ENCODE data around the gene PCNX1. TPM values are rescaled to one million over a fixed set of nuclear protein-coding genes. Genes with fewer than 3 reads are reported as not detected.

Gene PCNX1
- polyA plus RNA-seq, 3 donors, result 7.3 to 26.7 (median 8.1) TPM

- Mint-ChIP-seq H3K4me3 (peak overlapping the region; percentile 88 to 96), H3K4me1 (peaks cover 44% of the 10 kb centered on the region), H3K9me3 (peaks cover 0 to 2% (median 0%) of the 10 kb centered on the region in 7 donors), H3K36me3 (peaks cover 0 to 4% of the 10 kb centered on the region in 2 donors), H3K27me3 (ENCODE audit: low read depth in 3 of 3) (peaks cover 0 to 2% (median 0%) of the 10 kb centered on the region in 3 donors), H3K27ac (peak overlapping the region; percentile 82 to 94 (median 91))
- Histone ChIP-seq H3K79me2 (ENCODE audit: insufficient read depth, low read length) (peaks cover 51% of the 10 kb centered on the region), H3K4me1 (ENCODE audit: control insufficient read depth in 1 of 2, insufficient read depth in 2 of 2, low read length in 2 of 2) (peaks cover 34 to 42% of the 10 kb centered on the region in 2 donors), H3K27me3 (ENCODE audit: control insufficient read depth in 2 of 2, insufficient read depth in 2 of 2, low read length in 2 of 2) (no peaks in the 10 kb centered on the region), H3K36me3 (replicated peaks in 1 of 2; ENCODE audit: control insufficient read depth in 1 of 2, insufficient read depth in 2 of 2, low read length in 2 of 2) (no peaks in the 10 kb centered on the region), H3K27ac (ENCODE audit: low read depth in 1 of 2, low read length in 2 of 2) (peak overlapping the region; percentile 83 to 90), H3K4me3 (replicated peaks in 1 of 3; ENCODE audit: low read depth in 2 of 3, low read length in 3 of 3) (peak overlapping the region; percentile 80 to 87 (median 84)), H3K4me2 (replicated peaks; ENCODE audit: extremely low read depth, low read length, poor library complexity, severe bottlenecking) (peak overlapping the region; percentile 75), H4K20me1 (ENCODE audit: insufficient read depth, low read length) (peaks cover 28% of the 10 kb centered on the region), H2AFZ (ENCODE audit: insufficient read depth, low read depth, low read length, poor library complexity, severe bottlenecking) (peak overlapping the region; percentile 89), H3K9ac (ENCODE audit: insufficient read depth, low read length, poor library complexity, severe bottlenecking) (peak overlapping the region; percentile 89), H3K9me3 (replicated peaks in 1 of 2; ENCODE audit: control insufficient read depth in 1 of 2, insufficient read depth in 1 of 2, low read length in 2 of 2) (no peaks in the 10 kb centered on the region)
- intact Hi-C loops (cut with micrococcal nuclease), result loop anchor here (5.0 to 10.0 kb wide), 4 partner anchors 34 to 84 kb away; no protein-coding TSS in a partner anchor
- no peak for DNase-seq
- no peak for TF ChIP-seq CTCF (IDR thresholded peaks at IDR 0.05)
- WGBS (ENCODE audit: insufficient coverage), result 1% methylated on average over 4 of the region's 9 CpGs
Observed at GRCh38 chr14:70906793-70907175, 475 bp upstream of the PCNX1 start.

GRCh38 chr14:70907996-70908934, 1.0 kb downstream of the PCNX1 start:
- Mint-ChIP-seq H3K36me3 (peaks cover 6 to 10% of the 10 kb centered on the region in 2 donors), H3K27ac (peak overlapping the region; percentile 83 to 96 (median 91)), H3K9me3 (peaks cover 0 to 2% (median 0%) of the 10 kb centered on the region in 7 donors), H3K4me3 (peak overlapping the region; percentile 95 to 96), H3K27me3 (ENCODE audit: low read depth in 3 of 3) (peaks cover 0 to 2% (median 0%) of the 10 kb centered on the region in 3 donors), H3K4me1 (peaks cover 53% of the 10 kb centered on the region)
- DNase-seq, result peak in 1 of 3 donors; percentile 48
- H3K27me3 ChIP-seq (ENCODE audit: control insufficient read depth in 2 of 2, insufficient read depth in 2 of 2, low read length in 2 of 2), result no peaks in the 10 kb centered on the region
- H3K9me3 ChIP-seq (replicated peaks in 1 of 2; ENCODE audit: control insufficient read depth in 1 of 2, insufficient read depth in 1 of 2, low read length in 2 of 2), result no peaks in the 10 kb centered on the region
- WGBS (ENCODE audit: insufficient coverage), result under 1% methylated on average over 80 of the region's 87 CpGs
- peak overlapping the region; percentile 79 for H2AFZ ChIP-seq (ENCODE audit: insufficient read depth, low read depth, low read length, poor library complexity, severe bottlenecking)
- no peak for TF ChIP-seq CTCF (IDR thresholded peaks at IDR 0.05)
- H3K27ac ChIP-seq (ENCODE audit: low read depth in 1 of 2, low read length in 2 of 2), result peak overlapping the region; percentile 83 to 90
- peak overlapping the region; percentile 80 to 87 (median 84) for H3K4me3 ChIP-seq (replicated peaks in 1 of 3; ENCODE audit: low read depth in 2 of 3, low read length in 3 of 3)
- peaks cover 40 to 53% of the 10 kb centered on the region in 2 donors for H3K4me1 ChIP-seq (ENCODE audit: control insufficient read depth in 1 of 2, insufficient read depth in 2 of 2, low read length in 2 of 2)
- H4K20me1 ChIP-seq (ENCODE audit: insufficient read depth, low read length), result peaks cover 41% of the 10 kb centered on the region
- H3K36me3 ChIP-seq (replicated peaks in 1 of 2; ENCODE audit: control insufficient read depth in 1 of 2, insufficient read depth in 2 of 2, low read length in 2 of 2), result no peaks in the 10 kb centered on the region
- peak overlapping the region; percentile 74 for H3K4me2 ChIP-seq (replicated peaks; ENCODE audit: extremely low read depth, low read length, poor library complexity, severe bottlenecking)
- intact Hi-C loops (cut with micrococcal nuclease), result loop anchor here (5.0 to 10.0 kb wide), 4 partner anchors 36 to 86 kb away; no protein-coding TSS in a partner anchor
- peak overlapping the region; percentile 89 for H3K9ac ChIP-seq (ENCODE audit: insufficient read depth, low read length, poor library complexity, severe bottlenecking)
- H3K79me2 ChIP-seq (ENCODE audit: insufficient read depth, low read length), result peaks cover 66% of the 10 kb centered on the region

Measured in CD14-positive monocyte (primary cell).